ENCODE results near the gene NCR1.

- TF ChIP-seq CTCF (IDR thresholded peaks at IDR 0.05) (no peak), ZFX (IDR thresholded peaks at IDR 0.05; ENCODE audit: borderline replicate concordance) (no peak)
These were observed 46.8 kb downstream of the NCR1 start for GRCh38 chr19:54952591-54953344.
